Measurements from ENCODE around the gene POLR3G.

The POLR3G gene

DNA sequence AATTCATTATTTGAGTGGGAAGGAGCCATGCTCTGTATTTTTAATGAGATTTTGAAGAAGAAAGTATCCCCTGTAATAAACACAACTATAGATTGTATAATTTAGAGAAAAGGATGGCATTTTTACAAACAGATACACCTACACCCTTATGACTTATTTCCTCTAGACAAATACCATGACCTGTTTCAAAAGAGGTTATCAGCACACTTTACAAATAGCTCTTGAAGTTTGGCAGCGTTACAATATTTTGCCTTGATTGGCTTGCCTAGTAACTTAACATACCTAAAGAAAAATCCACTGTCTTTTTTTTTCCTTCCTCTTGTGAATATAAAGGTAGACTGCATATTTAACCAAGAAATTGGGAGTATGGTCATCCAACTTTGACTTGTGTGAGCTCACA lies 36.6 kb upstream of the POLR3G start:
- Histone ChIP-seq H3K4me1 (ENCODE audit: control insufficient read depth, low read length) (peaks cover 6% of the 10 kb centered on the region; the same call in 1 of the 2 replicates), H3F3A (ENCODE audit: control insufficient read depth, insufficient read depth) (no peaks in the 10 kb centered on the region), H3K27ac (ENCODE audit: low read depth, low read length) (no peak overlapping the region), H3K9me3 (ENCODE audit: control insufficient read depth, insufficient read depth, low read length) (no peaks in the 10 kb centered on the region), H4K20me1 (ENCODE audit: control insufficient read depth, insufficient read depth, low read depth, low read length) (no peaks in the 10 kb centered on the region), H3K4me2 (ENCODE audit: low read length) (no peak overlapping the region), H3K79me2 (ENCODE audit: control insufficient read depth, low read length) (no peaks in the 10 kb centered on the region), H3K4me3 (ENCODE audit: low read length) (no peak overlapping the region), H3K36me3 (ENCODE audit: control insufficient read depth, low read length) (no peaks in the 10 kb centered on the region), H3K27me3 (ENCODE audit: control insufficient read depth, low read length) (peaks cover 22% of the 10 kb centered on the region), H3K9me2 (replicated peaks; ENCODE audit: control insufficient read depth, low read length) (no peaks in the 10 kb centered on the region)
- no peak for TF ChIP-seq EZH2phosphoT487 (IDR thresholded peaks at IDR 0.05; ENCODE audit: borderline replicate concordance, low read length)
- TF ChIP-seq, protein P1, sequence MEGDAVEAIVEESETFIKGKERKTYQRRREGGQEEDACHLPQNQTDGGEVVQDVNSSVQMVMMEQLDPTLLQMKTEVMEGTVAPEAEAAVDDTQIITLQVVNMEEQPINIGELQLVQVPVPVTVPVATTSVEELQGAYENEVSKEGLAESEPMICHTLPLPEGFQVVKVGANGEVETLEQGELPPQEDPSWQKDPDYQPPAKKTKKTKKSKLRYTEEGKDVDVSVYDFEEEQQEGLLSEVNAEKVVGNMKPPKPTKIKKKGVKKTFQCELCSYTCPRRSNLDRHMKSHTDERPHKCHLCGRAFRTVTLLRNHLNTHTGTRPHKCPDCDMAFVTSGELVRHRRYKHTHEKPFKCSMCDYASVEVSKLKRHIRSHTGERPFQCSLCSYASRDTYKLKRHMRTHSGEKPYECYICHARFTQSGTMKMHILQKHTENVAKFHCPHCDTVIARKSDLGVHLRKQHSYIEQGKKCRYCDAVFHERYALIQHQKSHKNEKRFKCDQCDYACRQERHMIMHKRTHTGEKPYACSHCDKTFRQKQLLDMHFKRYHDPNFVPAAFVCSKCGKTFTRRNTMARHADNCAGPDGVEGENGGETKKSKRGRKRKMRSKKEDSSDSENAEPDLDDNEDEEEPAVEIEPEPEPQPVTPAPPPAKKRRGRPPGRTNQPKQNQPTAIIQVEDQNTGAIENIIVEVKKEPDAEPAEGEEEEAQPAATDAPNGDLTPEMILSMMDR (IDR thresholded peaks at IDR 0.05; ENCODE audit: low read depth, low read length, poor library complexity, severe bottlenecking) = no peak

DNA sequence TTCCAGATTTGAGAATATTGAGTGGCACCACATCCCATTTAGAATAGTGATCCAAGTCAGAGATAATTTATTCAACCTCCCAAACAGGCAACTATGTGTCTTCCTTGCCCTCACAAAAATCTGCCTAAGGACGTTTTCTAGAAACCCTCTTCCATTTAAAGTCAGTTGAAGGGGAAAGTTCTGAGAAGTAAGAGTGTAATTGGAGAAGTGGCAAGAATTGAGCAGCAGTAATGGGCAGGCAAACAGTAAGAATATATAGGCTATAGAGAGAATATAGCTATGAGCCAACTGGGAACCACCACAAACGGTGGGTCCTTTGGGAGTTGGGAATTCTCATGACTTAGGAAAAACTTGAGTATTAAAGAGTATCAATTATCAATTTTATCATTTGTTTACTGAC lies 34.0 kb upstream of the POLR3G start:
- H3K4me1 ChIP-seq (ENCODE audit: control insufficient read depth, low read length) = peaks cover 6% of the 10 kb centered on the region; the same call in 1 of the 2 replicates
- H4K20me1 ChIP-seq (ENCODE audit: control insufficient read depth, insufficient read depth, low read depth, low read length) = no peaks in the 10 kb centered on the region
- no peaks in the 10 kb centered on the region for H3K9me2 ChIP-seq (replicated peaks; ENCODE audit: control insufficient read depth, low read length)
- TF ChIP-seq EZH2phosphoT487 (IDR thresholded peaks at IDR 0.05; ENCODE audit: borderline replicate concordance, low read length) = no peak
- TF ChIP-seq, protein P1 (IDR thresholded peaks at IDR 0.05; ENCODE audit: low read depth, low read length, poor library complexity, severe bottlenecking) = no peak
- no peak overlapping the region for H3K27ac ChIP-seq (ENCODE audit: low read depth, low read length)
- no peak overlapping the region for H3K4me2 ChIP-seq (ENCODE audit: low read length)
- H3K27me3 ChIP-seq (ENCODE audit: control insufficient read depth, low read length) = peaks cover 22% of the 10 kb centered on the region
- no peak overlapping the region for H3K4me3 ChIP-seq (ENCODE audit: low read length)
- H3F3A ChIP-seq (ENCODE audit: control insufficient read depth, insufficient read depth) = no peaks in the 10 kb centered on the region
- H3K9me3 ChIP-seq (ENCODE audit: control insufficient read depth, insufficient read depth, low read length) = no peaks in the 10 kb centered on the region
- no peaks in the 10 kb centered on the region for H3K36me3 ChIP-seq (ENCODE audit: control insufficient read depth, low read length)
- H3K79me2 ChIP-seq (ENCODE audit: control insufficient read depth, low read length) = no peaks in the 10 kb centered on the region

DNA sequence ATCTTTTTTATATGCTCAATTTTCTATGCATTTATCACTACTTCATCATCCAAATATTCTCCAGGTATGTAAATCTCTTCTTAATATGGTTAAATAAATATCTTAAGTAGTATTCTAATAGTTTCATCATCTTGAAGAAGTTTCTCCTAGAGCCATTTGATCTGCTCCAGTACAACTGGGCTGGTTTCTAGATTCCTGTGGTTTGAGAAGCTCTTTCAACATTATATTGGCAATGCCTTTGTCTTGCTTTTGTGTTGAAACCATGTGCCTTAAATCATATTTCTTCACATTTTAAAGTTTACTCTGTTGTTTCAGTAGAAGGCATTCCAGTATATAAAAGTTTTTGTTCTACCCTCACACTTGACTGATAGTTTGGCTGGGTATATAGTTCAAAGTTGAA lies 27.7 kb upstream of the POLR3G start:
- Histone ChIP-seq H3K9me2 (replicated peaks; ENCODE audit: control insufficient read depth, low read length) (no peaks in the 10 kb centered on the region), H3K4me1 (ENCODE audit: control insufficient read depth, low read length) (no peaks in the 10 kb centered on the region), H3K4me3 (ENCODE audit: low read length) (no peak overlapping the region), H3K9me3 (ENCODE audit: control insufficient read depth, insufficient read depth, low read length) (no peaks in the 10 kb centered on the region), H3K36me3 (ENCODE audit: control insufficient read depth, low read length) (no peaks in the 10 kb centered on the region), H3F3A (ENCODE audit: control insufficient read depth, insufficient read depth) (no peaks in the 10 kb centered on the region), H3K79me2 (ENCODE audit: control insufficient read depth, low read length) (no peaks in the 10 kb centered on the region), H3K4me2 (ENCODE audit: low read length) (no peak overlapping the region), H3K27ac (ENCODE audit: low read depth, low read length) (no peak overlapping the region), H4K20me1 (ENCODE audit: control insufficient read depth, insufficient read depth, low read depth, low read length) (no peaks in the 10 kb centered on the region), H3K27me3 (ENCODE audit: control insufficient read depth, low read length) (no peaks in the 10 kb centered on the region)
- no peak for TF ChIP-seq EZH2phosphoT487 (IDR thresholded peaks at IDR 0.05; ENCODE audit: borderline replicate concordance, low read length)
- TF ChIP-seq, protein P1 (IDR thresholded peaks at IDR 0.05; ENCODE audit: low read depth, low read length, poor library complexity, severe bottlenecking) = no peak
